GM12891 (cell line): ENCODE measurements around the gene DCUN1D1.
A peak's percentile ranks its signal among the peaks of the same experiment; 100 is the strongest.
"Not testable (repeated sequence)": the region's sequence is repeated elsewhere in the genome, so short reads cannot be mapped to it uniquely, and the experiment has no call there.

ENCODE experiments used
- DNase-seq: peaks from one replicate; pipeline ENCODE4 v3.0.0; 2011; ENCODE audit warnings: low spot score; ENCODE audit not compliant: insufficient read length
- FAIRE-seq: peaks from 2 replicates; lab custom pipeline; 2011; peaks lifted over from hg19 to GRCh38; lab: Jason Lieb, UNC
- PAX5 ChIP-seq: IDR thresholded peaks from 2 replicates; pipeline ENCODE4 v1.6.1; 2011; ENCODE audit warnings: low read length, moderate library complexity, mild to moderate bottlenecking; ENCODE audit not compliant: insufficient read depth, severe bottlenecking
- POLR2A ChIP-seq: IDR thresholded peaks from 2 replicates; pipeline ENCODE4 v1.6.1; 2011; ENCODE audit warnings: low read depth, low read length, control low read depth
- POLR2AphosphoS5 ChIP-seq: IDR thresholded peaks from 2 replicates; pipeline ENCODE4 v1.6.1; 2011; ENCODE audit warnings: low read depth, low read length, control low read depth
- POU2F2 ChIP-seq: IDR thresholded peaks from 2 replicates; pipeline ENCODE4 v1.6.1; 2011; ENCODE audit warnings: low read depth, mild to moderate bottlenecking, control low read depth, low read length, moderate library complexity
- SPI1 ChIP-seq: IDR thresholded peaks from 2 replicates; pipeline ENCODE4 v1.6.1; 2011; ENCODE audit warnings: low read depth, low read length, control low read depth
- TAF1 ChIP-seq: IDR thresholded peaks from 2 replicates; pipeline ENCODE4 v1.6.1; 2011; ENCODE audit warnings: low read depth, low read length, control low read depth

DCUN1D1 gene

GRCh38 chr3:183008303-183008702 is 28.0 kb upstream of the DCUN1D1 start:
- FAIRE-seq (no peak), DNase-seq (no peak)
- TF ChIP-seq POU2F2, result no peak
- TF ChIP-seq TAF1, result no peak
- TF ChIP-seq PAX5, result no peak
- no peak for TF ChIP-seq POLR2A
- no peak for TF ChIP-seq POLR2AphosphoS5
- TF ChIP-seq SPI1, result no peak

DNA sequence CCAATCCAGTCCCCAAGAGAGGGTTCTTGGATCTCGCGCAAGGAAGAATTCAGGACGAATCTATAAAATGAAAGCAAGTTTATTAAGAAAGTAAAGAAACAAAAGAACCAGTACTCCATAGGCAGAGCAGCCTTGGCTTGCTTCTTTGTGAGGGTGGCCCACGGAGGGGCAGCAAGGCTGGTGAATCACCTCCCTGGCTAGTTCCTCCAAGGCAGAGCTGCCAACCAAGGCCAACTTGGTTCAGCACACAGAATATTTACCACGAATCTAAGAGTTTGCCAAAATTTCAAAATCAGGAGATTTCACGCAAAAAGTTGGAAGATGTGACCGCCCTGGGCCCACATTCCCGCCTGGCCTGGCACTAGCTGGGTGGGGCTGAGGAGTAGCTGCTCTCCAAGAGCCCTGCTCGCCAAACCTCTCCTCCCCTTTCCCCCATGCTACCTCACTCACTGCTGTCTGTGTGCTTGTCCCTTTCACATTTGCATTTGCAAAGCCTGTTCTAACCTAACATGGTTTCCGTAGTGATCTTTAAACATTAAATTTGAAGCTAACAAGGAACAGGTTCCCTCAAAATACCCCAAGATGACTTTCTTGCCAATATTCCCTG is 26.2 kb upstream of the DCUN1D1 start:
- no peak for FAIRE-seq
- TF ChIP-seq POLR2AphosphoS5, result no peak
- TF ChIP-seq POLR2A, result no peak
- TF ChIP-seq SPI1, result no peak
- no peak for TF ChIP-seq TAF1
- no peak for TF ChIP-seq POU2F2
- no peak for TF ChIP-seq PAX5
- no peak for DNase-seq

DNA sequence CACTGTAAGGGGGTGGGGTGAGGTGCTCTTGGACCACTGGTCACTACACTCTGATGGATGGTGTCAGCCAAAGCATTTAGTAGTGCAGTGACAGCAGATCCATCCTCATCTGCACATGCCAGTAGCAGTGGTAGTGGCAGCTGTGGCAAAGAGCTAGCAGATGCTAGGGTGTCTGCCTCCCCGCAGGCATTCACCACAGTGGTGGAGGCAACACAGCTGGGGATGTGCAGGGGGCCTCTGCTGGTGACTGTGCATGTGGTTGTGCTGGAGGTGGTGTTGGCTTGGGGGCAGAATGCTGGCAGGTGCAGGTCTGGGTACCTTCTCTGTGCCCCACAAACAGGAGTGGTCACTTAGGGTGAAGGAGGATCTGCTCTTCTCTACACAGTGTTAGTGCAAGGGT is 19.4 kb upstream of the DCUN1D1 start:
- no peak for DNase-seq
- no peak for FAIRE-seq

GRCh38 chr3:182993486-182994201 is 13.3 kb upstream of the DCUN1D1 start:
- not testable (repeated sequence) for FAIRE-seq, DNase-seq

More for the DNA sequence above, 19.4 kb upstream of the DCUN1D1 start:
- no peak for TF ChIP-seq TAF1
- TF ChIP-seq PAX5, result no peak
- no peak for TF ChIP-seq POLR2AphosphoS5
- no peak for TF ChIP-seq SPI1
- no peak for TF ChIP-seq POLR2A
- no peak for TF ChIP-seq POU2F2

DNA sequence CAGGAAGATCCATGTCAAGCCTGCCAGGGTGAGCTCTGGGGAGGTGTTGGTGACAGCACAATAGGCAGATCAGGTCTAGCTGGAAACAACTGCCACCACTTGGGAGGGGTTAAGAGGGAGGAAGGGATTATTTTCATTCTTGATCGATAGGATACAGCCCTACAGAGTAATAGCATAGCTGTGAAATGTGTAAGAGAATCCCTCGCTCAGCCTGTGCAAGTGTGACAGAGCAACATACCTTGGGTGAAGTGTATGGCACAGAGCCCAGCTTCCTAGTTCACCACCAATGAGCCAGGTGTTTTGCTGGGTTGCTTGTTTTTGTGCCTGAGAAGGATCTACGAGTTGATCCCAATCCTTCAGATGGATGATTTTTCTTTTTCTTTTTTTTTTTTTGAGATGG is 9.2 kb upstream of the DCUN1D1 start:
- DNase-seq (no peak), FAIRE-seq (no peak)
- TF ChIP-seq POLR2AphosphoS5 (no peak), SPI1 (no peak), PAX5 (no peak), POU2F2 (no peak), TAF1 (no peak), POLR2A (no peak)

DNA sequence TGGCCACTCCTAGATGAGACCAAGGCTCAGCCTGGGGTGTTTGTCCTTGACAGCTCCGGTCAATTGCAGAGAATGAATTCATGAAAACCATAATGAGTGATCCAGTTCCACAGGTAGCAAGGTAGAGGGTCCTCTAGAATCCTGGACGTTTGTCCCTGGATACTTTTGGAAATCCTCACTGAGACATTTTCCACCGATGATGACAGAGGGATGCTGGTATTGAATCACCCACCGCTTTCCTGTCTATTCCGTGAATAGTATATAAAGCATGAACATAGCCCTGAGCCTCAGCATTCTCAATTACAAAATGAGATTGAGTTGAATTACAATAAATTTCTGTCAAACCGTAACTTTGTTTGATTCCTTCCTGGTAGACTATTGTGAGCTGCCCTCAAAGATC is 5.7 kb upstream of the DCUN1D1 start:
- no peak for TF ChIP-seq SPI1
- TF ChIP-seq POU2F2, result no peak
- TF ChIP-seq PAX5, result no peak
- TF ChIP-seq TAF1, result no peak
- TF ChIP-seq POLR2AphosphoS5, result no peak
- no peak for TF ChIP-seq POLR2A
- FAIRE-seq (no peak), DNase-seq (no peak)

GRCh38 chr3:182983876-182984275 is 3.5 kb upstream of the DCUN1D1 start:
- TF ChIP-seq POU2F2, result no peak
- no peak for TF ChIP-seq TAF1
- TF ChIP-seq PAX5, result no peak
- no peak for TF ChIP-seq SPI1
- TF ChIP-seq POLR2AphosphoS5, result no peak
- TF ChIP-seq POLR2A, result no peak
- DNase-seq (no peak), FAIRE-seq (peak; percentile 16)

DNA sequence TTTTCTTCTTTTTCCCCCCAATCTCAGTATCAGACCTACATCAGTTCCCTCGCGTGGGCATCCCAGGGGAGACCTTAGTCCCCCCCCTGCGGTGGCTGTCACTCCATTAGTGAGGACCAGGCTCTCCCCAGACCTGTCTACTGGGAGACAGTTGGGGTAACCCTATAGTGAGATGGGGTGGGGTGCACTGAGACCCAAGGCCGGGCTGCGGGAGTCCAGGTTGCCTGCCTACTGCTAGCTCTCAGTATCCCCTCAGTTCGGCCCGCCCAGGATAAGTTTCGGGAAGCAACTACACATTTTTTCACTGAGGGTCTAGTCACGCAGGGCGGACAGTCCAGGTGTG is 671 bp upstream of the DCUN1D1 start:
- no peak for DNase-seq
- TF ChIP-seq TAF1, result no peak
- no peak for TF ChIP-seq POU2F2
- TF ChIP-seq POLR2AphosphoS5, result no peak
- TF ChIP-seq PAX5, result no peak
- no peak for TF ChIP-seq POLR2A
- TF ChIP-seq SPI1, result no peak
- FAIRE-seq, result no peak

GRCh38 chr3:182979674-182980191 is 605 bp downstream of the DCUN1D1 start:
- TF ChIP-seq POU2F2, result no peak
- peak; percentile 47 for TF ChIP-seq SPI1
- DNase-seq (no peak), FAIRE-seq (no peak)

DNA sequence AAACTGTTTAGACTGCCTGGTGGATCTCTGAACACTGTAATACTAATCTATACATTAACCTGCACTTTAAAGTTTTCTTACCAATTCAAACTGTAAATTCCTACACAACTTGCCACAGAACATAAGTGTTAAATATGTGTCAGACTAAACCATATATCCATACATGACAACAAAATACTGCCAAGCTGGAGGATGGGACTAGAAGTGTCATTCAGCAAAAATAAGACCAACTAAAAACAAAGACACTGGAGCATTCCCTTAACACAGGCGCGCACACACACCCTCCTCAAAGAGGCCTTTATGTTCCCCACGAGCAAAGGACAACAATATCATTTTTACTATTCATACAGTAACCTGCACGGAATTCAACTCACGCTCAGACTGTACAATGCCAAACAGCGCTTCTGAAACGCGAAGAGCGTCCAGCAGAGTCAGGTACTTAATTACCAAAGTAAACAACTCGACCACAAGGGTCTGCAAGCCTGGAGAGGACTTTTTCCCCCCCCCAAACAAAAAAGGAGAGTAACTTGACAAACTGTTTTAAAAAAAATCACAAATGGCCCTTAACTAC is 1.1 kb downstream of the DCUN1D1 start:
- DNase-seq (no peak), FAIRE-seq (peak; percentile 23)
- TF ChIP-seq SPI1 (no peak), TAF1 (no peak), POLR2A (no peak), POLR2AphosphoS5 (no peak), POU2F2 (no peak), PAX5 (no peak)

GRCh38 chr3:182978387-182978786 is 2.0 kb downstream of the DCUN1D1 start:
- no peak for FAIRE-seq
- no peak for DNase-seq
- no peak for TF ChIP-seq POU2F2
- TF ChIP-seq SPI1, result no peak
- TF ChIP-seq POLR2A, result no peak
- TF ChIP-seq PAX5, result no peak
- TF ChIP-seq POLR2AphosphoS5, result no peak
- no peak for TF ChIP-seq TAF1
